Measurements from ENCODE around the gene NRM.
A peak's percentile ranks its signal among the peaks of the same experiment; 100 is the strongest.

NRM gene

DNA sequence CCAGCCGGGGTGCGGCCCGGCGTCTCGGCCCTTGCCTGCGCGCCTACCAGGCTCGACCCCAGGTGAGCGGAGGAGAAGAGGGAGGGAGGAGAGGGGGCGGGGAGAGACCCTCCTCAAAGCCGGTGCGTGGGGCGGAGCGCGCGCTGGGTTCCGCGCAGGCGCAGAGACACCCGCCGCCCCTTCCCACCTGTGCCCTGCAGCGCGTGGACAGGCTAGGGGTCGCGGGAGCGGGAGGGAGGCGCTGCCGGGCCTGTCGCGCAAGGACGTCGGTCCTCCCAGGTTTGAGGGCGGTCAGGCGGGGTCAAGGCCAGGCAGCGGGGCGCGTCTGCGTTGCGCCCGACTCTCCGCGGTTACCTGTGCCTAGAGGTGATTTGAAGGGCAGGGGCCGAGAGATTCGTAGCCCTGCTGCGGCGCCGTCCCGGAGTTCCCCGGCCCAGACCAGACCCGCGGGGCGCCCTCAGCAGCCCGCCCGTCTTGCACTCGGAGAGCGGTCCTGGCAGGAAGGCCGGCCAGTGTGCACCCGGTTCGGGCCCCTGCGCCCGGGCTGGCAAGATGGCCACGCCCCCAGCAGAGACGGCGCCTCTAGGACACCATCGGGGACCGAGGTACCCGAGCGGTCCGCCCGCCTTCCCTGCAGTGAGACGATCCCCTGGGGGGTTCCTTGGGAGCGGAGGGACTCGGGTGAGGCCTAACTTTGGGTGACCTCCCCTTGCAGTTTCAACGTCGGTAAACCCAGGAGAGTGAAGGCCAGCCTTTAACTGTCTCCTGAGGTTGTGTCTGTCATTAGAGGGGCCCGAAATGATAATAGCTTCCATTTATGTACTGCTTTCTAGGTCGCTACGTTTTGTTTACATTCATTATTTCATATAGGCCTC lies 43.3 kb downstream of the NRM start (continued):
- TF ChIP-seq ZNF18 (tag by site-specific recombination; IDR thresholded peaks at IDR 0.05), result no peak; the same call in 1 of the 2 replicates
- no peak for TF ChIP-seq ZNF529 (tag by site-specific recombination; IDR thresholded peaks at IDR 0.05; ENCODE audit: insufficient replicate concordance)
- peak; percentile 93 for TF ChIP-seq ZBTB8A (tag by site-specific recombination; IDR thresholded peaks at IDR 0.05)
- no peak for TF ChIP-seq ZNF221 (tag by site-specific recombination; IDR thresholded peaks at IDR 0.05; ENCODE audit: borderline replicate concordance)
- TF ChIP-seq ZFP3 (tag by site-specific recombination; IDR thresholded peaks at IDR 0.05; ENCODE audit: low read depth), result no peak
- peak; percentile 93 for TF ChIP-seq GLIS1 (tag by site-specific recombination; IDR thresholded peaks at IDR 0.05)
- 0 out of 2 replicates have a peak, but pooled peaks have one; percentile 10 for TF ChIP-seq OSR2 (tag by site-specific recombination; IDR thresholded peaks at IDR 0.05)
- no peak for TF ChIP-seq ZNF701 (tag by site-specific recombination; IDR thresholded peaks at IDR 0.05)
- TF ChIP-seq PRDM4 (tag by site-specific recombination; IDR thresholded peaks at IDR 0.05), result no peak
- TF ChIP-seq KLF9 (tag by site-specific recombination; IDR thresholded peaks at IDR 0.05; ENCODE audit: low read depth), result peak; percentile 87
- no peak; the same call in 1 of the 2 replicates for TF ChIP-seq ZNF660 (tag by site-specific recombination; IDR thresholded peaks at IDR 0.05)
- TF ChIP-seq ZBTB10 (tag by site-specific recombination; IDR thresholded peaks at IDR 0.05), result peak; percentile 50; the same call in 1 of the 2 replicates
- TF ChIP-seq ZSCAN30 (tag by site-specific recombination; IDR thresholded peaks at IDR 0.05), result peak; percentile 40
- no peak for TF ChIP-seq ZNF211 (tag by site-specific recombination; IDR thresholded peaks at IDR 0.05; ENCODE audit: low read depth)
- no peak for TF ChIP-seq ZBTB1 (tag by site-specific recombination; IDR thresholded peaks at IDR 0.05)
- no peak for TF ChIP-seq ZNF146 (tag by site-specific recombination; IDR thresholded peaks at IDR 0.05)
- peak; percentile 67 for TF ChIP-seq ZBTB17 (tag by site-specific recombination; IDR thresholded peaks at IDR 0.05)
- TF ChIP-seq MZF1 (tag by site-specific recombination; IDR thresholded peaks at IDR 0.05; ENCODE audit: borderline replicate concordance), result no peak; the same call in 1 of the 2 replicates
- TF ChIP-seq ZNF132 (tag by site-specific recombination; IDR thresholded peaks at IDR 0.05; ENCODE audit: borderline replicate concordance), result no peak
- TF ChIP-seq ZNF510 (tag by site-specific recombination; IDR thresholded peaks at IDR 0.05; ENCODE audit: insufficient replicate concordance), result no peak
- TF ChIP-seq, protein P1, sequence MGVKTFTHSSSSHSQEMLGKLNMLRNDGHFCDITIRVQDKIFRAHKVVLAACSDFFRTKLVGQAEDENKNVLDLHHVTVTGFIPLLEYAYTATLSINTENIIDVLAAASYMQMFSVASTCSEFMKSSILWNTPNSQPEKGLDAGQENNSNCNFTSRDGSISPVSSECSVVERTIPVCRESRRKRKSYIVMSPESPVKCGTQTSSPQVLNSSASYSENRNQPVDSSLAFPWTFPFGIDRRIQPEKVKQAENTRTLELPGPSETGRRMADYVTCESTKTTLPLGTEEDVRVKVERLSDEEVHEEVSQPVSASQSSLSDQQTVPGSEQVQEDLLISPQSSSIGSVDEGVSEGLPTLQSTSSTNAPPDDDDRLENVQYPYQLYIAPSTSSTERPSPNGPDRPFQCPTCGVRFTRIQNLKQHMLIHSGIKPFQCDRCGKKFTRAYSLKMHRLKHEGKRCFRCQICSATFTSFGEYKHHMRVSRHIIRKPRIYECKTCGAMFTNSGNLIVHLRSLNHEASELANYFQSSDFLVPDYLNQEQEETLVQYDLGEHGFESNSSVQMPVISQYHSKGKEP (tag by site-specific recombination; IDR thresholded peaks at IDR 0.05), result no peak
- no peak for TF ChIP-seq ZNF184 (tag by site-specific recombination; IDR thresholded peaks at IDR 0.05)
- no peak for TF ChIP-seq HOXD13 (CRISPR knock-in tag; IDR thresholded peaks at IDR 0.05; ENCODE audit: borderline replicate concordance)
- no peak for TF ChIP-seq ZNF596 (tag by site-specific recombination; IDR thresholded peaks at IDR 0.05)
- TF ChIP-seq HOXC10 (CRISPR knock-in tag; IDR thresholded peaks at IDR 0.05), result no peak
- peak; percentile 82 for TF ChIP-seq SP3 (tag by site-specific recombination; IDR thresholded peaks at IDR 0.05)
- no peak for TF ChIP-seq ZNF48 (tag by site-specific recombination; IDR thresholded peaks at IDR 0.05)
- no peak for TF ChIP-seq ZNF544 (tag by site-specific recombination; IDR thresholded peaks at IDR 0.05)
- TF ChIP-seq ZEB2 (tag by site-specific recombination; IDR thresholded peaks at IDR 0.05), result peak; percentile 92
- TF ChIP-seq ZNF571 (tag by site-specific recombination; IDR thresholded peaks at IDR 0.05), result no peak
- TF ChIP-seq ZNF138 (tag by site-specific recombination; IDR thresholded peaks at IDR 0.05; ENCODE audit: borderline replicate concordance), result no peak
- peak; percentile 85 for TF ChIP-seq SP2 (tag by site-specific recombination; IDR thresholded peaks at IDR 0.05)
- TF ChIP-seq KLF10 (tag by site-specific recombination; IDR thresholded peaks at IDR 0.05), result peak; percentile 36
